ENCODE measurements around the gene SLC22A25. TPM values are rescaled to one million over a fixed set of nuclear protein-coding genes. Genes with fewer than 3 reads are reported as not detected.

Gene SLC22A25
- total and polyA plus RNA-seq, 2 of the 13 experiments (the other 11 are each of a cell fraction or from before 2014, with no cell fraction given): 0.18 to 0.42 TPM

- TF ChIP-seq ZNF329 (CRISPR knock-in tag; IDR thresholded peaks at IDR 0.05; ENCODE audit: low read depth): no peak
- no peak for TF ChIP-seq BHLHE40 (IDR thresholded peaks at IDR 0.05; ENCODE audit: low read length)
- TF ChIP-seq ZNF710 (CRISPR knock-in tag; IDR thresholded peaks at IDR 0.05; ENCODE audit: borderline replicate concordance): peak; percentile 54; the same call in 1 of the 2 replicates
- peak; percentile 92 for TF ChIP-seq TBX3 (IDR thresholded peaks at IDR 0.05; ENCODE audit: borderline replicate concordance)
- TF ChIP-seq ZNF24 (IDR thresholded peaks at IDR 0.05): no peak
- peak; percentile 78; the same call in 1 of the 2 replicates for TF ChIP-seq ZMYM4 (CRISPR knock-in tag; IDR thresholded peaks at IDR 0.05)
- peak; percentile 89; the same call in 1 of the 2 replicates for TF ChIP-seq ZNF362 (CRISPR knock-in tag; IDR thresholded peaks at IDR 0.05; ENCODE audit: borderline replicate concordance)
- TF ChIP-seq RELA (CRISPR knock-in tag; IDR thresholded peaks at IDR 0.05): no peak
- no peak for TF ChIP-seq ZNF546 (CRISPR knock-in tag; conservative IDR thresholded peaks at IDR 0.05)
- TF ChIP-seq CCAR2 (optimal IDR thresholded peaks at IDR 0.05; ENCODE audit: low read depth, low read length): no peak
- TF ChIP-seq MED13 (CRISPR knock-in tag; IDR thresholded peaks at IDR 0.05): peak; percentile 98
- TF ChIP-seq NR2F6 (IDR thresholded peaks at IDR 0.05): peak; percentile 99
- peak; percentile 99 for TF ChIP-seq NR2F6 (CRISPR knock-in tag; IDR thresholded peaks at IDR 0.05)
- TF ChIP-seq ZNF224 (CRISPR knock-in tag; IDR thresholded peaks at IDR 0.05): no peak
- no peak for TF ChIP-seq ARID2 (CRISPR knock-in tag; IDR thresholded peaks at IDR 0.05; ENCODE audit: borderline replicate concordance)
- TF ChIP-seq ZMYM2 (CRISPR knock-in tag; IDR thresholded peaks at IDR 0.05): no peak
- TF ChIP-seq SCMH1 (CRISPR knock-in tag; IDR thresholded peaks at IDR 0.05; ENCODE audit: borderline replicate concordance): no peak
- peak; percentile 79 for TF ChIP-seq ARNTL (CRISPR knock-in tag; IDR thresholded peaks at IDR 0.05)
- TF ChIP-seq KLF15 (CRISPR knock-in tag; IDR thresholded peaks at IDR 0.05; ENCODE audit: borderline replicate concordance): no peak
- TF ChIP-seq SOX5 (CRISPR knock-in tag; IDR thresholded peaks at IDR 0.05; ENCODE audit: borderline replicate concordance): peak; percentile 94
- TF ChIP-seq MYC (CRISPR knock-in tag; IDR thresholded peaks at IDR 0.05; ENCODE audit: borderline replicate concordance): no peak
- no peak; the same call in 1 of the 2 replicates for TF ChIP-seq GRHL1 (CRISPR knock-in tag; conservative IDR thresholded peaks at IDR 0.05)
- no peak for TF ChIP-seq ATAD3A (CRISPR knock-in tag; IDR thresholded peaks at IDR 0.05)
- no peak for TF ChIP-seq ZNF563 (CRISPR knock-in tag; IDR thresholded peaks at IDR 0.05)
- no peak for TF ChIP-seq ZNF468 (CRISPR knock-in tag; IDR thresholded peaks at IDR 0.05)
Observed at GRCh38 chr11:63250162-63251050, 7.0 kb upstream of the SLC22A25 start (continued).

Data from HepG2 (cell line).